Activated CD4-positive, alpha-beta T cell treated with anti-CD3 and anti-CD28 coated beads for 36 hours (primary cell): ENCODE data around the gene SPINK8. TPM values are rescaled to one million over a fixed set of nuclear protein-coding genes. Genes with fewer than 3 reads are reported as not detected.

Source experiments
- ATAC-seq: fragments of 200-7000 bp; cut with Tn5 transposase; one replicate; pipeline ENCODE4 v1.10.0; 2021; ENCODE audit warnings: mild to moderate bottlenecking, moderate library complexity
- CTCF ChIA-PET: fragments of 350-600 bp; sonication (Branson Sonifier 250); formaldehyde crosslinking; loops from one replicate; lab custom pipeline; 2021; ENCODE audit warnings: antibody characterized with exemption; lab: Charles Lee
- POLR2A ChIA-PET: fragments of 350-600 bp; sonication (Branson Sonifier 250); formaldehyde crosslinking; loops from one replicate; lab custom pipeline; 2021; ENCODE audit warnings: antibody characterized with exemption, inconsistent platforms; lab: Charles Lee
- DNase-seq: peaks from one replicate; pipeline ENCODE4 v3.0.0-alpha.2; 2020
- H3K27ac Mint-ChIP-seq: one replicate; pipeline ENCODE4 v1.8.0; 2021; ENCODE audit warnings: mixed read lengths
- H3K27me3 Mint-ChIP-seq: one replicate; pipeline ENCODE4 v1.8.0; 2021; ENCODE audit warnings: mixed read lengths
- H3K36me3 Mint-ChIP-seq: one replicate; pipeline ENCODE4 v1.8.0; 2021; ENCODE audit warnings: low read depth, mixed read lengths
- H3K4me1 Mint-ChIP-seq: one replicate; pipeline ENCODE4 v1.8.0; 2021; ENCODE audit warnings: mixed read lengths
- H3K4me3 Mint-ChIP-seq: one replicate; pipeline ENCODE4 v1.8.0; 2021; ENCODE audit warnings: mild to moderate bottlenecking, moderate library complexity, mixed read lengths
- H3K9me3 Mint-ChIP-seq: one replicate; pipeline ENCODE4 v1.8.0; 2021; ENCODE audit warnings: low read depth, mixed read lengths
- intact Hi-C, 2 experiments: fragments of 100-400 bp; cut with DNase I in 1 of 2; cut with micrococcal nuclease in 1 of 2; formaldehyde crosslinking; loops; one replicate each; pipeline versions ENCODE4 v1.14.2 to v1.15.1; 2022 to 2024; cut with DNase I, micrococcal nuclease
- microRNA-seq: library from miRNA; unstranded; fragments of <30 nt; microRNA quantifications from one replicate; pipeline ENCODE4 v1.2.0, GENCODE V29; 2021; ENCODE audit warnings: borderline replicate concordance
- total RNA-seq, 2 experiments: library from RNA; stranded (reverse); gene quantifications; one replicate each; pipeline ENCODE4 v1.2.3, GENCODE V29; 2021

SPINK8 gene
- total RNA-seq, 2 experiments from 2014 or later: not detected

GRCh38 chr3:48267782-48268181 lies 65.7 kb downstream of the SPINK8 start:
- ATAC-seq: no peak

DNA sequence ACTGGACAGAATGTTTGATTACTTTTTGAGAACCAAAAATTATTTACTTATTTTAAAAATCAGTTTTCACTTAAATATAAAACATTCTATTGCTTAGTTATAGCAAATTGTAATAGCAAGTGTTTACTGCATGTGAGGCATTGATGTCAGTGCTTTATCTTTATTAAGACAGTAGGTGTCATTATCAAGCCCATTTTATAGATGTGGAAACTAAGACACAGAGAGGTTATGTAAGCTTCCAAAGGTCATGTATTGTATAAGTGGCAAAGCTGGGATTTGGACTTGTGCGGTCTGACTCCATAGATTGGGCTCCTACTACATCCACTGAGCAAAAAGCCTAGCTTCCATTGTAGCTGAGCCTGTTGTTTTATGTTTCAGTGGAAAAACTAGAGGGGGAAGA lies 74.9 kb downstream of the SPINK8 start:
- POLR2A ChIA-PET: no interaction called here
- Mint-ChIP-seq H3K27me3 (no peaks in the 10 kb centered on the region), H3K36me3 (peaks cover 46% of the 10 kb centered on the region), H3K4me3 (no peak overlapping the region), H3K27ac (no peak overlapping the region), H3K9me3 (peaks cover 2% of the 10 kb centered on the region), H3K4me1 (peaks cover 2% of the 10 kb centered on the region)
- no peak for DNase-seq
- CTCF ChIA-PET: interaction anchor here (0.7 to 1.5 kb wide), 4 partner anchors 10 to 177 kb away, joined by 3 to 5 read pairs (median 3); no protein-coding TSS in a partner anchor
- intact Hi-C loops: no loop called here
- ATAC-seq: no peak

More at GRCh38 chr3:48267782-48268181, 65.7 kb downstream of the SPINK8 start:
- DNase-seq: no peak
- intact Hi-C loops: loop anchor here (1.0 to 10.0 kb wide), 10 partner anchors 26 to 651 kb away; partner anchors contain the start of genes NME6 (in 2 of the 2), ZNF589 (in 2 of the 2), ARIH2 (in 1 of the 2) and CCDC51 (in 1 of the 2)
- Mint-ChIP-seq H3K4me3 (peak overlapping the region; percentile 57), H3K27me3 (no peaks in the 10 kb centered on the region), H3K36me3 (peaks cover 46% of the 10 kb centered on the region), H3K4me1 (peaks cover 37% of the 10 kb centered on the region), H3K27ac (peak overlapping the region; percentile 92), H3K9me3 (no peaks in the 10 kb centered on the region)
- ChIA-PET POLR2A (interaction anchor here (0.6 to 2.7 kb wide), 8 partner anchors 11 to 482 kb away, joined by 3 to 23 read pairs (median 4); partner anchors contain the start of gene ZNF589), CTCF (interaction anchor here (0.6 to 4.1 kb wide), 11 partner anchors 9 to 1149 kb away, joined by 3 to 57 read pairs (median 4); partner anchors contain the start of genes CCDC51, TMA7 and ZNF589)

Small RNA genes lying within 50 kb of the gene (microRNA-seq; reads per million reads assigned to microRNA genes)
- not detected for gene MIR2115

Other genes starting within 250 kb of the SPINK8 start
- 10 to 100 TPM; 32.5 to 33.9 TPM for gene CDC25A, start 145.2 kb downstream of the SPINK8 start, total RNA-seq
- not detected for gene CAMP, start 110.2 kb downstream of the SPINK8 start, total RNA-seq
- gene ZNF589, start 92.6 kb downstream of the SPINK8 start, total RNA-seq: 10 to 100 TPM; 28.6 to 29.6 TPM
- gene NME6, start 32.3 kb downstream of the SPINK8 start, total RNA-seq: 10 to 100 TPM; 26.1 to 28.9 TPM
- gene FBXW12, start 38.6 kb upstream of the SPINK8 start, total RNA-seq: under 1 TPM; 0.11 to 0.16 TPM
- gene PLXNB1, start 96.4 kb upstream of the SPINK8 start, total RNA-seq: 1 to 10 TPM; 3.7 to 5.1 TPM
- gene CCDC51, start 106.5 kb upstream of the SPINK8 start, total RNA-seq: 10 to 100 TPM; 17.5 to 25.0 TPM
- 100 to 1,000 TPM; 260 to 324 TPM for gene TMA7, start 106.6 kb upstream of the SPINK8 start, total RNA-seq
- gene ATRIP, start 113.1 kb upstream of the SPINK8 start, total RNA-seq: 10 to 100 TPM; 16.8 to 21.0 TPM
- gene SHISA5, start 170.5 kb upstream of the SPINK8 start, total RNA-seq: 10 to 100 TPM; 52.9 to 68.8 TPM
- gene PFKFB4, start 223.1 kb upstream of the SPINK8 start, total RNA-seq: 10 to 100 TPM; 58.4 to 63.7 TPM
- gene UCN2, start 230.1 kb upstream of the SPINK8 start, total RNA-seq: not detected